NOMO-1 treated with DMSO at 0.1 percent for 48 hours (cell line): ENCODE data around the gene KCNAB1.
A peak's percentile ranks its signal among the peaks of the same experiment; 100 is the strongest.
"Not testable (repeated sequence)": the region's sequence is repeated elsewhere in the genome, so short reads cannot be mapped to it uniquely, and the experiment has no call there.

ENCODE experiments used
- DNase-seq: peaks from one replicate; lab custom pipeline; 2025; ENCODE audit not compliant: unreplicated experiment; lab: John Stamatoyannopoulos, UW

KCNAB1 gene

DNA sequence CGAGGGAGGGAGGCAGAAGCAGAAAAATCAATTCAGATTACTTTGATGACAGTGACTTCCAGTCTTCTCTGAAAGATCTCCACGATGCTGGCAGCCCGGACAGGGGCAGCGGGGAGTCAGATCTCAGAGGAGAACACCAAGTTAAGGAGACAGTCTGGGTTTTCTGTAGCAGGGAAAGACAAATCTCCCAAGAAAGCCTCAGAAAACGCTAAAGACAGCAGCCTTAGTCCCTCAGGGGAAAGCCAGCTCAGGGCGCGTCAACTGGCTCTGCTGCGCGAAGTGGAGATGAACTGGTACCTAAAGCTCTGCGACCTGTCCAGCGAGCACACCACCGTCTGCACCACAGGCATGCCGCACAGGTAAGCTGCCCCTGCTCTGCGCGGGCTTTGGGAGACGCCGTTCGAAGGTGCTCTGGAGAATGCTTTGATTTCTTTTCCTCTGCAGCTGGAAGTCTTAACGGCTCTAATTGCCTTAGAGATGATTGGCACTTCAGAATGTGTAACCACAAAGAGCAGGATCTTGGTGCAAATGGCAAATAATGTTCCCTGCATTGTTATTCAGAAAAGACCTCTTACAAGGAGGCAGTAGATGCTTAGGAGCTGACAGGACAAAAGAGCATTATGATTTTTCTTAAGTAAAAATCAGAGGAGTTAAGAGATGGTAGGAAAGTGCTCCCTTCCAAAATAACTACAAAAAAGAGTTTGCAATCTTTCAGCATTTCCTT, at the start of gene KCNAB1:
Gene KCNAB1 (plus strand): TSS at position 51 of the 724 bp plus-strand sequence.
- DNase-seq: no peak

DNA sequence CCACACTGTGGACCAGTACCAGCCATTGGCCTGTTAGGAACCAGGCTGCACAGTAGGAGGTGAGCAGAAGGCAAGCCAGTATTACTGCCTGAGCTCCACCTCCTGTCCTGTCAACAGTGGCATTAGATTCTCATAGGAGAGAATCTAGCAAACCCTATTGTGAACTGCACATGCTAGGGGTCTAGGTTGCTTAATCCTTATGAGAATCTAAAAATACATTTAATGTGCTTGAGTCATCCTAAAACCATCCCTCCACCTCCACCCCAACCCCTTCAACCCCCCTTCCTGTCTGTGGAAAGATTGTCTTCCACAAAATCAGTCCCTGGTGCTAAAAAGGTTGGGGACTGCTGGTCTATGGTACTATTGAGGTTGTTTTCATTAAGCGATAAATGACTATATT, 49.3 kb upstream of the KCNAB1 start:
- DNase-seq: peak; percentile 5

DNA sequence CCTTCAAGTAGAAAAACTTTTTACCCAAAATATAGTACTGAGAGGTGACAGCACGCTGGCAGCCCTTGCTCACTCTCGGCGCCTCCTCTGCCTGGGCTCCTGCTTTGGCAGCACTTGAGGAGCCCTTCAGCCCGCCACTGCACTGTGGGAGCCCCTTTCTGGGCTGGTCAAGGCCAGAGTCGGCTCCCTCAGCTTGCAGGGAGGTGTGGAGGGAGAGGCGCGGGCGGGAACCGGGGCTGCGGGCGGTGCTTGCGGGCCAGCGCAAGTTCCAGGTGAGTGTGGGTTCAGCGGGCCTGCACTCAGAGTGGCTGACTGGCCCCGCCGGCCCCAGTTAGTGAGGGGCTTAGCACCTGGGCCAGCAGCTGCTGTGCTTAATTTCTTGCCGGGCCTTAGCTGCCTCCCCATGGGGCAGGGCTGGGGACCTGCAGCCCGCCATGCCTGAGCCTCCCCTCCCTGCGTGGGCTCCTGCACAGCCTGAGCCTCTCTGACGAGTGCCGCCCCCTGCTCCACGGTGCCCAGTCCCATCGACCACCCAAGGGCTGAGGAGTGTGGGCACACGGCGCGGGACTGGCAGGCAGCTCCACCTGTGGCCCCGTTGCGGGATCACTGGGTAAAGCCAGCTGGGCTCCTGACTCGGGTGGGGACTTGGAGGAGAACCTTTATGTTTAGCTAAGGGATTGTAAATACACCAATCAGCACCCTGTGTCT, 47.3 kb upstream of the KCNAB1 start:
- DNase-seq: not testable (repeated sequence)

DNA sequence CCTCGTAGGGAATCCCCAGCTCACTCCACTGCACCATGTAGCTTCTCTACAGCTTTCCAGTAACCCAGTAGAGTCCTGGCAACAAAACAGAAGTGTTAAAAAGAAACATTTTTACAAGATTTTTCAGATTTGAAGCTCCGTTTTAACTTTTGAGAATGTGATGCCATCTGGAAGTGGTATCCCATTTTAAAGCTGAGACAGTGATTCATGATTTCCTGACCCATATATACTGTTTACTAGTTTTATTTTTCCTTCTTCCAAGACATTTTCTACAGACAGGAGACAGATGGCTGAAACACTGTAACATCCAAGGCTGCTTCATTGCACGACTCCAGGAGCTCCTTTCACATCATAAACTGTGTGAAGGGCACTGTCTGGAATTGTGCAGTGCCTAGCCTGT, 30.3 kb upstream of the KCNAB1 start:
- no peak for DNase-seq

DNA sequence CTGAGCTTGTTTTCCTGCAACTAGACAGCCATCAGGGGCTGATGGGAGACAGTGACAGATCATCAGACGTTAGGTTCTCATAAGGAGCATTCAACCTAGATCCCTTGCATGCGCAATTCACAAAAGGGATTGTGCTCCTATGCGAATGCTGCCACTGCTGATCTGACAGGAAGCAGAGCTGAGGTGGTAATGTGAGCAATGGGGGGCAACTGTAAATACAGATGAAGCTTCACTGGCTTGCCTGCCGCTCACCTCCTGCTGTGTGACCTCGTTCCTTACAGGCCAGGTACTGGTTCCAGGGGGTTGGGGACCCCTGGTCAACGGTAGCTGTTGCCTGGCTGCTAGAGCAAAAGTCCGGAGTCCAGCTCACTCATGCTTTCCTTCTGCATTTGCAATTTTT, 26.4 kb upstream of the KCNAB1 start:
- DNase-seq: no peak

DNA sequence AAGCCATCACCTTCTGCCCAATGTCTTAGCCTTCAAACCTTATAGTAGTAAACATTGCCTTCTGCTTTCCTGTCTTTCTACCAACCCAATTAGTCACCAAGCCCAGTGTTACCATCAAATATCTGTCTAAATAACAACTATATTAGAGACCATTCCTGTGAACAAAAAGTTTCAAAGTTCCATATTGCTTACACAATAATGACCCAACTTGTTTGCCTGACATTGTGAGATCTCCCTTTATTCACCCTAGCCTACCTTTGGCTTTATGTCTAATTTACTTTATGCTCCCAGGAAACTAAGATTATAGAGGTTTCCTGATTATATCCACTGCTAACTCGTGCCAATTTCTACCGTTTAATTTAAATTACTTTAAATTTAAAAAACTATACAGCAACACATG, 26.0 kb upstream of the KCNAB1 start:
- DNase-seq: no peak

DNA sequence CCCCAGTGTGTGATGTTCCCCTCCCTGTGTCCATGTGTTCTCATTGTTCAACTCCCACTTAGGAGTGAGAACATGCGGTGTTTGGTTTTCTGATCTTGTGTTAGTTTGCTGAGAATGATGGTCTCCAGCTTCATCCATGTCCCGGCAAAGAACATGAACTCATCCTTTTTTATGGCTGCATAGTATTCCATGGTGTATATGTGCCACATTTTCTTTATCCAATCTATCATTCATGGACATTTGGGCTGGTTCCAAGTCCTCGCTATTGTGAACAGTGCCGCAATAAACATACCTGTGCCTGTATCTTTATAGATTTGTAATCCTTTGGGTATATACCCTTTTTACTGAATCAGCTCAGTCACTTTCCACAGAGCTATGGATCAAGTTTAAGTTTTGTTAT, 24.7 kb upstream of the KCNAB1 start:
- not testable (repeated sequence) for DNase-seq

DNA sequence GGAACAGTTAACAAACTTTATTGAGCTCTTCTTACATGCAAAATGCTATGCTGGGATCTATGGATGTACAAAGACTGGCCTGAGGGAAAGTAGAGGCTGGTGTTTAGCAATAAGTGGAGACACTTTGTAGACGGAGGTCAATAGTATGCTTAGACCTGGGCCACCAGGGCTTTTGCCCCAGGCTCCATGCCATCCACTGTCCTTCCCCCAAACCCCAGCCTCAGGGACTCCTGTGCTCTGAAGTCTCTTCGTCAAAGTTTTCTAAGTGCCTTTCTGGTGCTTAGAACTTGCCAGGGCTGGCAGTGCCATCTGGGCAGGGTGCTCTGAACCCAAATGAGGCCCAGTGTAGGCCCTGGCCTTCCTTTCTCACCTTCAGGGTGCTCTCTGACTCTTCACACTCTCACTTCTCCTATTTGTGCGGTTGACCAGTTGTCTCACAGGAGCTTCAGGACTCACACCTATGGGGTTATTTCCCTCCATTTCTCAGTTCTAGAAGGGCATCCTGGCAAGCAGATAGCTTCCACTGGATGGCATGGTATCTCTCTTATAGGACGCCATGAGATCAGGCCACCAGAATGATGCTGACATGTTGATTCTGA, 21.8 kb upstream of the KCNAB1 start:
- DNase-seq: no peak

DNA sequence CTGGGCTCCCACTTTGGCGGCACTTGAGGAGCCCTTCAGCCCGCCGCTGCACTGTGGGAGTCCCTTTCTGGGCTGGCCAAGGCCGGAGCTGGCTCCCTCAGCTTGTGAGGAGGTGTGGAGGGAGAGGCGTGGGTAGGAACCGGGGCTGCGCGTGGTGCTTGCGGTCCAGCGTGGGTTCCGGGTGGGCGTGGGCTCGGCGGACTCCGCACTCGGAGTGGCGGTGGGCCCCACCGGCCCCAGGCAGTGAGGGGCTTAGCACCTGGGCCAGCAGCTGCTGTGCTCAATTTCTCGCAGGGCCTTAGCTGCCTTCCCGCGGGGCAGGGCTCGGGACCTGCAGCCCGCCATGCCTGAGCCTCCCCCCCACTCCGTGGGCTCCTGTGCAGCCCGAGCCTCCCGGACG, 21.0 kb upstream of the KCNAB1 start:
- not testable (repeated sequence) for DNase-seq

DNA sequence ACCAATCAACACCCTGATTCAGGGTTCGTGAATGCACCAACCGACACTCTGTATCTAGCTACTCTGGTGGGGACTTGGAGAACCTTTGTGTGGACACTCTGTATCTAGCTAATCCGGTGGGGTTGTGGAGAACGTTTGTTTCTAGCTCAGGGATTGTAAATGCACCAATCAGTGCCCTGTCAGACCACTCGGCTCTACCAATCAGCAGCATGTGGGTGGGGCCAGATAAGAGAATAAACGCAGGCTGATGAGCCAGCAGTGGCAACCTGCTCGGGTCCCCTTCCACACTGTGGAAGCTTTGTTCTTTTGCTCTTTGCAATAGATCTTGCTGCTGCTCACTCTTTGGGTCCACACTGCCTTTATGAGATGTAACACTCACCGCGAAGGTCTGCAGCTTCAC, 20.4 kb upstream of the KCNAB1 start:
- not testable (repeated sequence) for DNase-seq

DNA sequence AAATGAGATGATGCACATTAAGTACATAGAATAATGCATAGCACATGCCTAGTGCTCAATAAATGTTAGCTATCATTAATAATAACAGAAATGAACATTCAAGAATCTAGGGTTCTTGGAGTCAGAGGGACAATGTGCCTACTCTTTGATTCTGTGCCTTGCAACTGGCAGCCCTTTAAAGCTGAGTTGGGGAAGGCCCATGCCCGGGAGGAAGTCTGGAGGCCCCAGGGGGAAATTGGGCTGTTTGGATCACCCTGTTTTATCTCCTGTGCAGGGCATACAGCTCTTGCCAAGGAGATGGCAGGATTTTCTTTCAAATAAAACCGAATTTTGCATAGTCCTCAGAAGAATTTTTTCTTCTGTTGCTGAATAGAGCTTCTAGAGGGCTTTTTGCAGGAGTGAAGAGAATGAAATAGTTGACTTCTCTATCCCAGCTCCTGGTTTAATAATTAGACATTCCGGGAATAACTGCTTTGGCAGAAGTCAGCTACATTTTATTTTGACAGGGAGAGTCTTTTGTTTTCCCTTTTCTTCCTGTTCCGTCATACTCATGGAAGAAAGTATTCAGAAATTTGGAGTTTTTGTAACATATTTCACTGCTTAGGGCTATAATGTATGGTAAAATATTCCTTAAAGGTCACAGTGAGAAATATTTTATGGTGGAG, 18.0 kb upstream of the KCNAB1 start:
- no peak for DNase-seq

DNA sequence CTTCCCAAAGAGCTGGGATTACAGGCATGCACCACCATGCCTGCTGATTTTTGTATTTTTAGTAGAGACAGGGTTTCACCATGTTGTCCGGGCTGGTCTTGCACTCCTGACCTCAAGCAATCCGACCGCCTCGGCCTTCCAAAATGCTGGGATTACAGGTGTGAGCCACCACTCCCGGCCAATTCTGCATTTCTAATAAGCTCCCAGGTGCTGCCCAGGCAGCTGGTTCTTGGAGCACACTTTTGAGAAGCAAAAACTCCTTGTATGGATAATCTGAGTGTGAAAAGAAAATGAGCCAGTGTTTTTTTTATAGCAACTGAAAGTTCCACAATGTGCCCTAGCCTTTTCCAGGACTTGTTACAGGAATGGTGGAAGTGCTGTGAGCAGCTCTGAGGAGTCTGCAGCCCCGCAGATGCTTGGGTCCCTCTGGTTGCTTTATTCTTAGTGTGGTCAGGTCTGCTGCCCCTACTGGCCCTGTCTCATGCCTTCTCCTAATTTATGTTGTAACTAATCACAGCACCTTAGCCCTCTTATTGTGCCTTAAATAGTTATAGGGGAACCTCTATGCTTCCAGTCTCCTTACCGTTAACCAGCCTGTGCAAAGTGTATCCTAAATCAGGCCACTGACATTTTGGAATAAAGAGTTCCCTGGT, 13.5 kb upstream of the KCNAB1 start:
- no peak for DNase-seq

DNA sequence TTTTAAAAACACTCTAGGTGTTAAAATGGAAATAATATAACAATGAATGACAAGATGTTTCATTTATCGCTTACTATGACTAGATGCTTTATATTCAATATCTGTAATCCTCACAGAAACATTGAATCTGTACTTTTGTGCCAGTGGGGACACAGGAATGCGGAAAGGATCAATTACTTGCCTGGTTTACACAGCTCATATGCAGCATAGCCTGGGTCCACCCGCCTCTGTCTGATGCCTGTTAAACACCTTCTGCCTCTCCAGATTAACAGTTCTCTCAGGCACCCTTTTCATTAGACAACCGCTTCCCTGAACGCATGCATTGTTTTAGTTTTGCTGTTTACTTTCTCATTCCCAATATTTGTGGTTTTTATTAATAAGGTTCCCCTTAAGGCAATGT, 12.9 kb upstream of the KCNAB1 start:
- no peak for DNase-seq

DNA sequence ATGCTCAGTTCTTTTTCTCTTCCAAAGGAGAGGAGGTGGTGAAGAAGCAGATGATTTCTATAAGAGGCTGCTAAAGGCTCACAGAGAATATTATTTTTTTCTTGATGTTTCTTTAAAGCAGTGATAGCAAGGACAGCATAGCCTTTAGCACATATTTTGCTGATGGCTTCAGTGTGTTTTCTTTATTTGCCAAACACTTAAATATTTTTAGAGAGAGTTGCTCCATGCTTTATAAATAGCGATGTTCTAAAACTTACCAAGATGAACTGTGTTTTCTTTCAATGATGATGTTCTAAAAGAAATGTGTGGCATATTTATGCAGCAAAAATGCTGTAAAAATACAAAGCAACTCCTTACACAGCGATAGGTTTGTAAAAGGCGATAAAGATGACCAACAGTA, 11.8 kb upstream of the KCNAB1 start:
- DNase-seq: no peak

DNA sequence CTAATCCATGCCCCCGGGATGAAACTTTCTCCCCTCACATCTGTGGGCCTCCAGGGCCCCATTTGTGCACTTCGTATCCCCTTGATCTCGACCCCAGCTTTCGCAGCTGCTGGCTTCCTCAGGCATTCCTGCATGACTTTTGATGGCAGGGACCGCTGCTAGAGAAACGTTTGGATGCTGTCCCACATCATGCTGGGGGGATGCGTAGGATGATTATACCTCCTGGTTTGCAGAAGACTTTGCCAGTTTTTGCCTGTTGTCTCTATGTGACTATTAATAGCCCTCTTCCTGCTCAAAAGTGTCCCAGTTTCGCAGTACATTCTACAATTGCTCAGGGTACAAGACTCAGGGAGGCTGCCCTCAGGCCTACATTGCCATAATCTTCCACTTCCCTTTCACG, 10.4 kb upstream of the KCNAB1 start:
- no peak for DNase-seq

DNA sequence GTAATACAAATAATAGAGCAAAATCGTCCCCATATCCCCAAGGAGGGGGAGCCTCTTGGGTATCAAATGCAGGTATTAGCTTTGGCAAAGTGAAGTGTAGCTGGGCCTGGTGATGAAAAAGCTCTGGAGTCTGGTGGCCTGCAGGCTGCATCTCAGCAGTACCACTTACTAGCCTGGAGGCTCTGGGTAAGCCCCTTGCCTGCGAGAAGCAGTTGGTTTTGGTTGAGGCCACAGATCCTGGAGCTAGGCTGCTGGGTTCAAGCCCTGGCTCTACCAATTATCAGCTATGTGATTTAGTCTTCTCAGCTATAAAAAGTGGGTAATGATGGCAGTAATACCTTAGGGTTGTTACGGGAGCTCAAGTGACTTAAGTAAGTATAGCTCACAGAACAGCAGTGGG, 6.1 kb downstream of the KCNAB1 start:
- no peak for DNase-seq

DNA sequence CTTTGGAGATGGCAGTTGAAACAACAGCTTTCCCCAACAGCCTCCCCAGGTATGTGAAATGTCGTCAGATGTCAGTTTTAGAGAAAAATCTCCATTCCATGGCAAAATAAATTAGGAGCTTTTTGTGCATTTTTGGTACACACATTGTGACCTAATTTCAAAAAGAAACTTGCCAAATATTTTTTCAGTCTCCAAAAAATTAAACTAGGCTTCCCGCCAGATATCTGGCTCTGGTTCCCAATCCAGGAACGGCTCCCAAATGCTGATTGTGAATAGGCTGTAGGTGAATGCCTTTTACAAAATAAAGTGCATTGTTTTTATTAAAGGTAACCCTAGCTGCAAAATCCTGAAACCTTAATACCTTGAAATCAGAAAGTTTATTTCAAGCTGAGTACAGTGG, 10.9 kb downstream of the KCNAB1 start:
- DNase-seq: no peak

DNA sequence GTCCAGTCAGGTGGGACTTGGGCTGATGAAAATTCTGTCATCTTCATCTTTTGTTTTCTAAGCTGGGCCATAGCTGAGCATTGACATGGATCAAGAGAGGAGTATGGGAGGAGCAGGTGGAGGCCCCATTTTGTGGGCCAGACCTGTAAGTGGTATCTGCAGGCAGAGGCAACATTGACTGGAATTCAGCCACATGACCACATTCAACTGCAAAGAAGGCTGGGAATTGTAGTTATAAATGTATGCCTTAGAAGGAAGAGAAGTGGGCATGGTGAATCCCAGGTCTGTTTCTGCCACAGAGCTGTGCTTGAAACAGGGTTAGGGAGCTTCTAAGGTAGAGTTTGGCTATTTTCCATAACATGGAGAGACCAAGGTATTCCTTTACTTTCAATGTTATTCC, 11.4 kb downstream of the KCNAB1 start:
- no peak for DNase-seq

DNA sequence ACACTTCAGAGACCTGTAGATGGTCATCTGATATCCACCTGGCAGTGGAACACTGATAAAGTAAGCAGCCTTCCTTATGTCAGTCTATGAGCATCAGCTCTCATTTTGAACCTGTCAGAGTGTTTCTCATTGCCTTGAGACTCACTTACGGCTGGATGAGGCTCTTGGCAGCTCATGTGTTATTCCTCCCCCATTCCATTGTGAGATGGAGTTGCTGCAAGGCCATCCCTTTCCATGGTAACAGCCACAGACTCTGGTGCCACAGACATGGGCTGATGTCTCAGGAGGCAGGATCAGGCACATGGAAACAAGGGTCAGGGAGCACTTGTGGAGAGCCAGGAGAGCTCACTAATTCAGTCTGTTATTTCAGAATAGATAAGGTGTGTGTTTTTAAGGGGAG, 11.9 kb downstream of the KCNAB1 start:
- no peak for DNase-seq

DNA sequence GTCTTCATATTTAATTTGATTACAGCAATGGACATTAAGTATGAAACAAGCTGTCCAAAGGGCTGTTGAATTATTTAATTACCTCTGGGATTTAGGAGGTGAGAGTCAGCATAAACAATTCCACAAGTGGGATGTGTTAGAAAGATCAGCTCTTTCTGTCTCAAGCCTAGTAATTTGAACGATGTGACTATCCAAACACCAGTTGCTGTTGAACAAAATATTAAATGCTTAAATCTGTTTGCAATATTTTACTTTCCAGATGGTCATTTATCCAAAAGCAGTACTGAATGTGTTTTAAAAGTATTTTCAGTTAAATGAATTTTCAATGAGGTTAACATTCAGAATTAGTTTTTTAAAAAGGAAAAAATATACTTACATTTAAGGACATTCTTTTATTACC, 12.7 kb downstream of the KCNAB1 start:
- no peak for DNase-seq

DNA sequence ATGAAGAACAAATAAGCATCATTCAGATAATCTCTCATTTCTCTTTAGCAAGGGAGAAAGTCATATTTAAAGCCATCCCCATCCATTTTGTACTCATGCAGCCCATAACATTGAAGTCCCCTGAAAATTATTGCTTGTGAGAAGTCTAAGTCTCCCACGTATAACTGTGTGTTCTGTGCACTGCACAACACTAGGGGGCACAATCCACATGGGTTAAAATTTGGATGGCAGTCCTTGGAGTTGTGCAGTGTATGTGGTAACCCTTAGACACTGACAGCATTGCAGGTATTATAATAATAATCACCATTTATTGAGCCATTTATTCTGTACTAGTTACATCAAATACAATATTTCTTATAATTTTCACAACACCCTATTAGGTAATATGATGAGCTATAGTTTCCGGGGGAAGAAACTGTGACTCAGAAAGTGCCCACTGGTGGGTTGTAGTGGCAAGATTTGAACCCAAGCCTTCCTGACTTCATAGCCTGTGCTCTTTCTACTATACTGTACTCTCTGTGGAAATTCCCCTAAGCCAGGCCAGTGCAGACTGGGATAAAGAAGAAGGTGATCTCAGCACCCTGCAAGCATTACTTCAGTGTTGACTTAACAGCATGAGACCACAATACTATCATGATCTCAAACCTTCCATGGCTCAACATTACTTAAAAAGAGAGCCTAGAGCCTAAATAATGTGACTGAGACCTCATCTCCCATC, 15.7 kb downstream of the KCNAB1 start:
- peak; percentile 4 for DNase-seq
